ENCODE results near the gene SORBS2. TPM values are rescaled to one million over a fixed set of nuclear protein-coding genes. Genes with fewer than 3 reads are reported as not detected.
A peak's percentile ranks its signal among the peaks of the same experiment; 100 is the strongest.

The SORBS2 gene
- total RNA-seq, 2 experiments from 2014 or later, result not detected

- intact Hi-C loops (cut with DNase I, micrococcal nuclease), result no loop called here
- TF ChIP-seq CTCF (IDR thresholded peaks at IDR 0.05), result no peak
- no peaks in the 10 kb centered on the region for H3K4me1 Mint-ChIP-seq (ENCODE audit: low read depth)
- no peak overlapping the region for H3K4me3 Mint-ChIP-seq
- peaks cover 39% of the 10 kb centered on the region for H3K27me3 Mint-ChIP-seq
- Histone ChIP-seq H3K9me3 (ENCODE audit: control insufficient read depth in 1 of 2, insufficient read depth in 1 of 2, low read length in 2 of 2) (peaks cover 0 to 10% of the 10 kb centered on the region in 2 experiments), H3K4me1 (ENCODE audit: insufficient read depth, low read length) (no peaks in the 10 kb centered on the region), H3K36me3 (ENCODE audit: insufficient read depth, low read length) (no peaks in the 10 kb centered on the region), H3K4me3 (ENCODE audit: low read length) (no peak overlapping the region), H3K27ac (ENCODE audit: low read depth in 1 of 2, low read length in 2 of 2) (no peak overlapping the region), H3K27me3 (ENCODE audit: control insufficient read depth in 1 of 2, insufficient read depth in 2 of 2, low read length in 2 of 2) (no peaks in the 10 kb centered on the region)
- DNase-seq (no peak), ATAC-seq (ENCODE audit: poor library complexity) (no peak)
- no peaks in the 10 kb centered on the region for H3K36me3 Mint-ChIP-seq (ENCODE audit: low read depth)
- CTCF ChIA-PET, result no interaction called here
- POLR2A ChIA-PET, result no interaction called here
- peaks cover 2% of the 10 kb centered on the region for H3K9me3 Mint-ChIP-seq
- no peak overlapping the region for H3K27ac Mint-ChIP-seq
Measured at GRCh38 chr4:185737489-185738037, 74.4 kb downstream of the SORBS2 start.

GRCh38 chr4:185736882-185737281 lies 75.1 kb downstream of the SORBS2 start:
- Histone ChIP-seq H3K4me3 (ENCODE audit: low read length) (no peak overlapping the region), H3K9me3 (ENCODE audit: control insufficient read depth in 1 of 2, insufficient read depth in 1 of 2, low read length in 2 of 2) (peaks cover 0 to 10% of the 10 kb centered on the region in 2 experiments), H3K27ac (ENCODE audit: low read depth in 1 of 2, low read length in 2 of 2) (no peak overlapping the region), H3K4me1 (ENCODE audit: insufficient read depth, low read length) (no peaks in the 10 kb centered on the region), H3K27me3 (ENCODE audit: control insufficient read depth in 1 of 2, insufficient read depth in 2 of 2, low read length in 2 of 2) (no peaks in the 10 kb centered on the region), H3K36me3 (ENCODE audit: insufficient read depth, low read length) (no peaks in the 10 kb centered on the region)
- no peak for TF ChIP-seq CTCF (IDR thresholded peaks at IDR 0.05)
- DNase-seq (no peak), ATAC-seq (ENCODE audit: poor library complexity) (no peak)
- ChIA-PET CTCF (no interaction called here), POLR2A (no interaction called here)
- intact Hi-C loops (cut with DNase I, micrococcal nuclease), result no loop called here
- Mint-ChIP-seq H3K36me3 (ENCODE audit: low read depth) (no peaks in the 10 kb centered on the region), H3K4me3 (no peak overlapping the region), H3K4me1 (ENCODE audit: low read depth) (no peaks in the 10 kb centered on the region), H3K9me3 (peaks cover 2% of the 10 kb centered on the region), H3K27ac (no peak overlapping the region), H3K27me3 (peaks cover 44% of the 10 kb centered on the region)

- Histone ChIP-seq H3K36me3 (ENCODE audit: insufficient read depth, low read length) (no peaks in the 10 kb centered on the region), H3K4me1 (ENCODE audit: insufficient read depth, low read length) (no peaks in the 10 kb centered on the region), H3K27ac (ENCODE audit: low read depth in 1 of 2, low read length in 2 of 2) (no peak overlapping the region), H3K9me3 (ENCODE audit: control insufficient read depth in 1 of 2, insufficient read depth in 1 of 2, low read length in 2 of 2) (peaks cover 0 to 5% of the 10 kb centered on the region in 2 experiments), H3K27me3 (ENCODE audit: control insufficient read depth in 1 of 2, insufficient read depth in 2 of 2, low read length in 2 of 2) (no peaks in the 10 kb centered on the region), H3K4me3 (ENCODE audit: low read length) (no peak overlapping the region)
- ChIA-PET CTCF (no interaction called here), POLR2A (no interaction called here)
- intact Hi-C loops (cut with DNase I, micrococcal nuclease), result no loop called here
- H3K36me3 Mint-ChIP-seq (ENCODE audit: low read depth), result no peaks in the 10 kb centered on the region
- H3K4me1 Mint-ChIP-seq (ENCODE audit: low read depth), result no peaks in the 10 kb centered on the region
- peaks cover 2% of the 10 kb centered on the region for H3K9me3 Mint-ChIP-seq
- TF ChIP-seq CTCF (IDR thresholded peaks at IDR 0.05), result no peak
- no peak overlapping the region for H3K27ac Mint-ChIP-seq
- no peak overlapping the region for H3K4me3 Mint-ChIP-seq
- H3K27me3 Mint-ChIP-seq, result peaks cover 43% of the 10 kb centered on the region
- DNase-seq (peak in 2 of 14 experiments; percentile 9 to 12), ATAC-seq (ENCODE audit: poor library complexity) (no peak)
Measured at GRCh38 chr4:185735866-185736400, 76.1 kb downstream of the SORBS2 start.
